GM19099 (cell line): ENCODE data around the gene RASAL1.

Experiments
- POLR2A ChIP-seq: IDR thresholded peaks from 3 replicates; pipeline ENCODE4 v1.6.1; 2011; ENCODE audit warnings: low read depth; ENCODE audit not compliant: insufficient read length; ENCODE audit errors: extremely low read depth

Gene RASAL1

DNA sequence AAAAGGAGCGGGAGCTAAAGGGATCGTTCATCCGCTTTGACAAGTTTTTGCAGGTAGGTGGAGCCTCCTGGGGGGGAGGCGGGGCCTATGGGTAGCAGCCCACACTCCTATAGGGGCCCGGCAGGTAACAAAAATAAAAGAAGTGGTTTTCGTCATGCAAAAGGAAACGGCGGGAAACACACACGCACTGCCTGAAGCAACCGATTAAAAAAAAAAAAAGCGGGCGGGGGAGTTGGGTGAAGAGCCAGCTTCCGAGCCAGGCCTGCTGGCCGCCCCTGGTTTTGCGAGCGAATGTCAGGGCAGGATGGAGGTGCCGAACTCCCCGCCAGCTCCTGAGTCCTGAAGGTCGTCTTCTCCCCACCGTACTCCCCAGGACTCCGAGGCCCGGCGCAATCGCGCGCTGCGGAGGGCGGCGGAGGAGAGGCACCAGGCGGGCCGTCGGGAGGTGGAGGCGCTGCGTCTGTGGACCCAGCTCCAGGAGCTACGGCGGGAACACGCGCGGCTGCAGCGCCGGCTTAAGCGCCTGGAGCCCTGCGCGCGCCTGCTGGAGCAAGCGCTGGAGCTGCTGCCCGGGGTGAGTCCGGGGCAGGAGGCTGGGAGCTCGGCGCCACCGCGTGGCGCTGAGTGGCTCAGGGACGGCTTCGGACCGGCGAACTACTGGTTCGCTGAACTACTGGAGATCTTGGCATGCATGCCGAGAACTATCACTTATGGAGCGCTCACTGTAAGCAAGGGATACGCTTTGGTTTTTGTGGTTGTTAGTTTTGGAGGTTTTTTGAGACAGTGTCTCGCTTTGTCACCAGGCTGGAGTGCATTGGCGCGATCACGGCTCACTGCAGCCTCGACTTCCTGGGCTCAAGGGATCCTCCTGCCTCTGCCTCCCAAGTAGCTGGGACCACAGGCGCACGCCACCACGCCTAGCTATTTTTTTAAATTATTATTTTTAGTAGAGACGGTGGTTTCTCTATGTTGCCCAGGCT is 17.6 kb upstream of the RASAL1 start:
- TF ChIP-seq POLR2A = no peak

DNA sequence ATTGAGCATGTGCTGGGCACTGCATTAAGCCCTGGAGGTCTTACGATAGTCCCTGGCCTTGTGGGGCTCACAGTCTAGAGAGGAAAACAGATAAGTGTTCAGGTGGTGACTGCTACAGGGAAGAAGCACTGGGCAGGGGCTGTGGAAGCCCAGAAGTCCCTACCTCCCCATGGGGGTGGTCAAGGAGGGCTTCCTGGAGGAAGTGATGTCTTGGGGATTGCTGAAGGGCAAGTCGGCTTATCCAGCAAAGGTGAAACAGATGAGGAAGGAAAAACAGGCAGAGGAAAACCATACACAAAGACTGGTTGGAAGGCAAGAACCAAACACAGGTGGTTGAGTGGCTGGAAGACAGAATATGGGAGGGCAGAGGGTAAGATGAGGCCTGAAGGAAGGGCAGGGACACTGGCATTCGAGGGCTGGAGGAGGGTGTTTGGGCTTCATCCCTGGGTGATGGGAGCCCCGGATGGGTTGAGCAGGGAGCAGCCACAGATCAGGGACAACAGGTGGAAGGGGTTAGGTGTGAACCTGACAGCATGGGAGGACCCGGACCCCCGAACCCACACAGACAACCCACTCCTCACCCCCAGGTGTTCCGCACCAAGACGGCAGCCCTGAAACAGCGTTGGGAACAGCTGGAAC is 16.8 kb upstream of the RASAL1 start:
- no peak for TF ChIP-seq POLR2A

DNA sequence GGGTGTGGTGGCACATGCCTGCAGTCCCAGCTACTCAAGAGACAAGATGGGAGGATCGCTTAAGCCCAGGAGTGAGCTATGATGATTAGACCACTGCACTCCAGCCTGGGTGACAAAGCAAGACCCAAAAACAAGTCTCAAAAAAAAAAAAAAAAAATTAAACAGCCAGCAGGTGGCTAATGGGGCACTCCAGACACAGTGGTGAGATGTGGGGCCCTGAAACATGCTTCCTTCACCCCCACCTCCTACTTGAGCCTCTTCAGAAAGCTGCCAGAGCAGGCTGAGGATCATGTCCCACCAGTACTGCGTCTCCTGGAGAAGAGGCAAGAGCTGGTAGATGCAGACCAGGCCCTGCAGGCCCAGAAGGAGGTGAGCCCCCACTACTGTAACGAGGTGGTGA is 16.1 kb upstream of the RASAL1 start:
- TF ChIP-seq POLR2A = no peak

DNA sequence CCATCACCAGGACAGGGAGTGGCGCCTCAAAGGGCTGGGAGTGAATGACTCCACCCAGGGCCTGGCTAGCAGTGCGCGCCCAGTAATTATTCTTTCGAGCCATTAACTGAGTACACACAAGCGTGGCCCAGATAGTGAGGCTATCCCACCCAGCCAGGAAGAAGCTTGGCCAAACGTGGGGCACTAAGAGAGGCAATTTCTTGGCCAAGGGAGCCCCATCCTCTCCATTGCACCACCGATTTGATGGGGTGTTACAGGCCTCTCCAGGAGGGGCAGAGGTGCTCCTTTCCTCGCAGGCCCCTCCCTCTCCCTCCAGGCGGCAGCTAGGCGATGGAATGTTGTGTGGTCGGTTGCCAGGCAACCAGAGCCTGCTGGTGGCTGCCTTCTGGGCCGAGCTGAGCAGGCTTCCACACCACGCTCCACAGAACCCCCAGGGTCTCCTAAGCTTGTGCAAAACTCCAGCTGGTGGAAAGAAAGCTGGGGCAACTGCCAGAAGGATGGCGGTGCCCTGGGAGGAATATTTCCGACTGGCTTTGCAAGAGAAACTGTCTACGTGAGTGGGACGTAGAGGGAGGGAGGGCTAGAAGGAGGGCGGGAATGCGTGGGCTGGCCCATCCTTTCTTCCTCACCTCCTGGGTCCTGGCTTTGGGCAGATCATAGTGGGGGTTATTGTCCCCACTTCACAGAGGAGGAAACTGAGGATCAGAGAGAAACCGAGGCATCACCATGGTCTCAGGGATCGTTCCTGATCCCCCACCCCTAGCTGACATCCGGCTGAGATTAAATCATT is 14.0 kb upstream of the RASAL1 start, which contains the start of gene CFAP73:
TSS of gene CFAP73 (plus strand) at position 364 of the 790 bp plus-strand sequence. CDS start at position 498, 134 bp downstream.
- no peak for TF ChIP-seq POLR2A

DNA sequence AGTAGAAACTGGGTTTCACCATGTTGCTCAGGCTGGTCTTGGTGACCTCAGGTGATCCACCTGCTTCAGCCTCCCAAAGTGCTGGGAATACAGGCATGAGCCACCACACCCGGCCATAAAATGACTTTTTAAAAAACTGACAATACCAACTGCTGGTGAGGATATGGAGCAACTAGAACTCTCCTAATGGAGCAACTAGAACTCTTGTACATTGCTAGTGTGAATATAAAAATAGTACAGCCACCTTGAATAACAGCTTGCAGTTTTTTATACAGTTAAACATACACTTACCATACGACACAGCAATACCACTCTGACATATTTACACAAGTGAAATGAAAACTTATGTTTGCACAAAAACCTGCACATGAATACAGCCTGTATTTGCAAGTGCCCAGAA is 11.4 kb upstream of the RASAL1 start:
- TF ChIP-seq POLR2A = no peak

DNA sequence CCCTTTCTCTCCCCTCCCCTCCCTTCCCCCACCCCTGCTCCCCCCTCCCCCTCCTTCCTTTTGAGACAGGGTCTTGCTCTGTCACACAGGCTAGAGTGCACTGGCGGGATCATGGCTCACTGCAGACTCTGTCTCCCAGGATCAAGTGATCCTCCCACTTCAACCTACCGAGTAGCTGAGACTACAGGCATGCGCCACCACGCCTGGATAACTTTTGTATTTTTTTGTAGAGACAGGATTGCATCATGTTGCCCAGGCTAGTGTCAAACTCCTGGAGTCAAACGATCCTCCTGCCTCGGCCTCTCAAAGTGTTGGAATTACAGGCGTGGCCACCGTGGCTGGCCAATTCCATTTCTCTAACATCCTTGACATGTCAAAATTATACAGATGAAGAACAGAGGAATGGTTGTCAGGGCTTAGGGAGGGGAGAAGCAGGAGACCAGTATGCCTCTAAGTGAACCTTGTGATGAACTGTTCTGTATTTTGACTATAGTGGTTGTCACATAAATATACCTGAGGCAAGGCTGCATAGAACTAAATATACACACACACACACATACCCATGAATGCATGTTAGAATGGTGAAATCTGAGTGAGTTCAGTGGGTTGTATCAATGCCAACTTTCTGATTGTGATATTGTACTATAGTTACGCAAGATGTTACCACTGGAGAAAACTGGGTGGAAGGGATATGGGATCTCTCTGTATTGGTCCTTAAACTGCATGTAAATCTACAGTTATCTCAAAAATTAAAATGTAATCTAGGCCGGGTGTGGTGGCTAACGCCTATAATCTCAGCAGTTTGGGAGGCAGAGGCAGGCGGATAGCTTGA is 10.4 kb upstream of the RASAL1 start:
- TF ChIP-seq POLR2A = no peak

DNA sequence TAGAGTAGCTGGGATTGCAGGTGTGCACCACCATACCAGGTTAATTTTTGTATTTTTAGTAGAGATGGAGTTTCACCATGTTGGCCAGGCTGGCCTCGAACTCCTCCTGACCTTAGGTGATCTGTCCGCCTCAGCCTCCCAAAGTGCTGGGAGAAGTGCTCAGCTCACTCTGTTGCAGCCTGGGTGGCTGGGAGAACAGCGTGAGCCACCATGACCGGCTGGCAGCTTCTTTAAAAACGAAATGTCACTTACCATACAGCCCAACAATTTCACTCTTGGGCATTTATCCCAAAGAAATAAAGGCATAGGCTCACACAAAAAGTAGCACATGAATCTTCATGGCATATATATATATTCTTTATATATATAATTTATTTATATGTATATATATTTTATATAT is 9.2 kb upstream of the RASAL1 start:
- no peak for TF ChIP-seq POLR2A

DNA sequence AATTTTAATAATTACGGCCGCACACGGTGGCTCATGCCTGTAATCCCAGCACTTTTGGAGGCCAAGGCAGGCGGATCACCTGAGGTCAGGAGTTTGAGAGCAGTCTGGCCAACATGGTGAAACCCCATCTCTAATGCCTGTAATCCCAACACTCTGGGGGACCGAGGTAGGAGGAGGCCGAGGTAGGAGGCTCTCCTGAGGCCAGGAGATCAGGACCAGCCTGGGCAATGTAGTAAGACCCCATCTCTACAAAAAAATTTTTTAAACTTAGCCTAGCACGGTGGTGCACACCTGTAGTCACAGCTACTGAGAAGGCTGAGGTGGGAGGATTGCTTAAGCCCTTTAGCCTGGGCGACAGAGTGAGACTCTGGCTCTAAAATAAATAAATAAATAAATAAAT is 8.4 kb upstream of the RASAL1 start:
- no peak for TF ChIP-seq POLR2A

DNA sequence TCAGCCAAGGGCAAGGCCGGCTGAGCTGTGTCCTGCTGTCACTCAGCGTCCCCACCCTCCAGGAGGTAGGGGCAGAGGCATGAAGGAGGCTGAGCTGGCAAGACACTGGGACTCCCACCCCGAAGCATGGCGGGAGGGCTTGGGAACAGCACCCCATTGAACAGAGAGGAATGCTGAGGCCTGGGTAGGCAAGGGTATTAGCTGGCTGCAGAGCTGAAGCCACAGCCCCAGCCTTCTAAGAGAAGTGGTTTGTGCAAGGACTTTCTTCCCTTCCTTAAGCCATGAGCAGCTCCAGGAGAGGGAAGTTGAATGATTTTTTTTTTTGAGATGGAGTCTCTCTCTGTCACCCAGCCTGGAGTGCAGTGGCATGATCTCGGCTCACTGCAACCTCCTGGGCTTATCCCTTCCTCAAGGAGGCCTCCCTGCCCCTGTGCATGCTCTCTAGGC is 7.3 kb upstream of the RASAL1 start:
- TF ChIP-seq POLR2A = no peak

DNA sequence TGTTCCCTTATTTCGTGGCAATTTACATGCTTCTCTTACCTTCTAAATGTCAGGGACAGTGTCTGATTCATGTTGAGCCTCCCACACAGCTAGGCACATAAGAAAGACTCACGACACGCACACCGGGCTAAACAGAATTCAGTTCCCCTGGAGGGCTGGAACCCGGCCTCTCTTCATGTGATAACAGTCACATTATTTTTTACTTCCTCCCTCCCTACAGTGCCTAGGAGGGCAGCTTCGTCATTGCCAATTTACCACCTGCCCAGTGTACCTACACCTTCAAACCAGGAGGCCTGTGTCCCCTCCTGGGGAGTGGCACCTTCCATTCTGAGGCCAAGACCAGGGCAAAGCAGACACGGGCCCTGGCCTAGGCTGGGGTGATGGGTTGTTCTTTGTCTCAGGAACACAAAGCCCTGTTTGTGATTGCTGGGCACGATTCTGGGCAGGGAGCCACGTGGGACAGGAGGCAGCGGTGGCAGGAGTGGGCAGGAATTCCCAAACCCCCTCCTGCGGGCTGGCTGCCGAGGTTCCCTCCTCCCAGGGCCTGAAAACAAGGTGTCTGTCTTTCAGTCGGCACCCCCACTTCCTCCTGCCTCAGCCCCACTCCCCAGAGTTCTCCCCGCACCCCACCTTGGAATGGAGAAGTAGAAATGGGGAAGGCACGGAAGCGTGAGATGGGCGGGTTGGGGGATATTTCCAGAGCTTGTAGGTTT is 6.8 kb upstream of the RASAL1 start:
- no peak for TF ChIP-seq POLR2A

DNA sequence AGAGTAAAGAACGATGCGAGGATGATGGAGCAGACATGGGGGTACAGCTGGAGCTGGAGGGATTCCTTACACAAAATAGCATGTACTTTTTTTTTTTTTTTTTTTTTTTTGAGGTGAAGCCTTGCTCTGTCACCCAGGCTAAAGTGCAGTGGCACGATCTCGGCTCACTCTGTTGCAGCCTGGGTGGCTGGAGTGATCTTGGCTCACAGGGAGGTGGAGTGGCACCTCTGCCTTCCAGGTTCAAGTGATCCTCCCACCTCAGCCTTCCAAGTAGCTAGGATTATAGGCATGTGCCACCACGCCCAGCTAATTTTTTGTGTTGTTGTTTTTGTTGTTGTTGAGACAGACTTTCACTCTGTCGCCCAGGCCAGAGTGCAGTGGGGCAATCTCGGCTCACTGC is 5.1 kb upstream of the RASAL1 start:
- no peak for TF ChIP-seq POLR2A

DNA sequence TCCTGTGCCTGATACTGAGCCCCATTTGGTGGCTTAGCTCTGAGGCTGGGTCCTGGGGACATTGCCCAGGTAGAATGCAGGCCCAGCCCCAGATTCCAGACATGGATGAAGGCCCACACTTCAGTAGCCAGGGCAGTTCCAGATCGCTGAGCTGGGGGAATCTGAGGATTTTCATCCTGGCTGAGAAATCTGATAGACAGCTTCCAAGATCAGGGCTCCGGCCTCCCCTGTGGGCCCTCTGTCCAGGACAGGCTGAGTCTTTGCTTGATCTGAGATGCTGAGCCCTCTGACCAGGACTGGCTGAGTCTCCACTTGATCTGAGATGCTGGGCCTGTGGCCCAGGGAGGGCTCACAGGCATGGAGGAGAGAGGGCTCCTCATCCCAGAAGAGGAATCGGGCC is 3.3 kb upstream of the RASAL1 start:
- no peak for TF ChIP-seq POLR2A

DNA sequence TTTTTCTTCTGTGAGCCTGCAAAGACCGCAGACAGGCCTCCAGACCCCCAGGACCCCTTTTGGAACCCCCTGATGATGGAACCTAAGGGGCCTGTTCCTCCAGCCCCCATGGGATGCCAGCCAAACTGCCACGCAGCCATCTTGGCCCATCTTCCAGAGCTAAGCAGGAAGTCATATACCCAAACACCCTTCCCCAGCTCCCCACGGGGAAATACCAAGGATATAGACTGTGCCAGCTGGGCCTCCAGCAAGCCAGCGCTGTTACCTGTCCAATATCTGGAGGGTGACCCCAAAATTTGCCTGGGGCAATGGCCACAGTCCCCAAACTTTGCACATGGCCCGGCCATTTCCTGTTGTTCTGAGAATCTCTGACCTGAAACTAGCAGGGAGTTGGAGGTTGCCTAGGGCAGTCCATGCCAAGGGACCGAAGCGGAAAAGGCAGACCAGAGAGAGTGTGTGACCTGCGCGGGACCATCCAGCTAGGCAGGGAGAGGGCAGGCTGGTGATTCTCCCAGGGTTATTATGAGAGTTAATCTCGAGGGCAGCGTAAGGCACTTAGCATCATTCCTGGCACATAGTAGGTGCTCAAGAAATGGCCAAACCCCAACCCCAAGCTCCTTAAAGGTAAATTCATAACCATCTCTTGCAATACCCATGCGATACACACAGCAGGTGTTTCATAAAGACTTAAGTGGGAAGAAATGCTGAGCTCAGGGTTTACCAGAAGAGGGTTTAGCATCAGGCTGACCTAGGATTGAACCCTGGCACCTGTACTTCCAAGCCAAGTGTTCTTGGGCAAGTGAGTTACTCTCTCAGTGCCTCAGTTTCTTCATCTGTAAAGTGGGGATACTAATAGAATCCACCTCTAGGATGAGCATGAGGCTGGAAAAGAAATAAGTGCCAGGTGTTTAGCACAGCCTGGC is 2.6 kb upstream of the RASAL1 start:
- TF ChIP-seq POLR2A = no peak
